Peyer's patch (tissue), 4 donors: ENCODE measurements around the gene TNNT2. TPM values are rescaled to one million over a fixed set of nuclear protein-coding genes. Genes with fewer than 3 reads are reported as not detected.
A peak's percentile ranks its signal among the peaks of the same experiment; 100 is the strongest.

Experiments used
- DNase-seq, 3 donors: peaks; one replicate each; pipeline ENCODE4 v3.0.0-alpha.2; 2017 to 2019
- H3K27ac ChIP-seq, 4 donors: fragments of 200-600 bp; sonication (generic); one replicate each; pipeline ENCODE4 v1.5.1; 2016 to 2019
- H3K27me3 ChIP-seq, 2 donors: fragments of 200-600 bp; sonication (generic); one replicate each; pipeline ENCODE4 v1.5.1; 2019
- H3K36me3 ChIP-seq, 3 donors: fragments of 200-600 bp; sonication (generic); one replicate each; pipeline ENCODE4 v1.5.1; 2016 to 2019
- H3K4me1 ChIP-seq, 4 donors: fragments of 200-600 bp; sonication (generic); one replicate each; pipeline ENCODE4 v1.5.1; 2016 to 2019
- H3K4me3 ChIP-seq, 4 donors: fragments of 200-600 bp; sonication (generic); 1 replicate in 3 of 4; 2 replicates in 1 of 4; pipeline ENCODE4 v1.5.1; 2016 to 2019; ENCODE audit warnings: mild to moderate bottlenecking in 1 of 4
- H3K9me3 ChIP-seq, 4 donors: fragments of 200-600 bp; sonication (generic); one replicate each; pipeline ENCODE4 v1.5.1; 2016 to 2019; ENCODE audit warnings: mild to moderate bottlenecking in 1 of 4
- POLR2A ChIP-seq, 2 donors: fragments of 450-650 bp; IDR thresholded peaks; one replicate each; pipeline ENCODE4 v1.5.1; 2017; ENCODE audit warnings: antibody characterized with exemption in 2 of 2, mild to moderate bottlenecking in 2 of 2, moderate library complexity in 2 of 2
- total RNA-seq, 4 donors: library from RNA; depleted of rRNA; stranded (reverse); fragments of >200 nt; gene quantifications; one replicate each; pipeline ENCODE4 v1.1.0, GENCODE V29; 2016
- TF ChIP-seq, protein P1 (sequence below), 6 experiments: fragments of 450-650 bp in 4 of 6; fragments of 200-600 bp in 2 of 6; sonication (generic) in 1 of 6; IDR thresholded peaks; one replicate each; pipeline ENCODE4 v1.5.1; 2017 to 2019; ENCODE audit warnings: antibody characterized with exemption in 6 of 6, mild to moderate bottlenecking in 3 of 6, moderate library complexity in 1 of 6

The TNNT2 gene
- total RNA-seq, 4 donors from 2014 or later, result 0.40 to 3.7 TPM; not detected in 2

DNA sequence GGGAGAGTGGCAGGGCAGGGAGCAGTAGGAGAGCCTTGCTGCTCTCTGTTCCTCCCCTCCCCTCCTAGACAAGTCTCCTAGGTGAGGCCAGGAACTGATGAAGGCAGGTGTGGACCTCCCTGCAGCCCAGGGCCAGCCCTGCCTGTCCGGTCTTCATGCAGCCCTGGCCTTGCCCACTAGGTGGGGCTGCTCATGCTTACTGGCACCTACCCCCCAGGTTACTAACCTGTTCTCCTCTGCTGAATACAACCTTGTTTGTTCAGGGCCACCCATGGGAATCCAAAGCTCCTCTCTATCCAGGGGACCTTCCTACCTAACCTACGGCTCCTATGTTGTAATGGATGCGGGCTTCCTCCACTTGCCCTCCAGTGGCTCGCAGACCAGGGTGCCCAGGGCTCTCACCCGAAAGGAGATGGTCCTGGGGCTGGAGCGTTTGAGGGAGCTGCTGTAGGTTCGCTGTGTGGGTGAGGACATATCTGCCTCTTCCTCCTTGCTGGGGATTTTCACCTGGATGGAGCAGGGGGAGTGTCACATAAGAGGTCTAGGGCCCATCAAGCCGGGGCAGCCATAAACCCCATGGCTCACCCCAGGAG, 7.9 kb upstream of the TNNT2 start:
- H3K4me1 ChIP-seq, result no peaks in the 10 kb centered on the region
- H3K27me3 ChIP-seq, result no peaks in the 10 kb centered on the region
- H3K27ac ChIP-seq, result no peak overlapping the region
- peaks cover 0 to 54% (median 0%) of the 10 kb centered on the region in 3 donors for H3K36me3 ChIP-seq
- H3K4me3 ChIP-seq, result no peak overlapping the region
- H3K9me3 ChIP-seq, result no peaks in the 10 kb centered on the region
- no peak for TF ChIP-seq POLR2A (IDR thresholded peaks at IDR 0.05)
- TF ChIP-seq, protein P1, sequence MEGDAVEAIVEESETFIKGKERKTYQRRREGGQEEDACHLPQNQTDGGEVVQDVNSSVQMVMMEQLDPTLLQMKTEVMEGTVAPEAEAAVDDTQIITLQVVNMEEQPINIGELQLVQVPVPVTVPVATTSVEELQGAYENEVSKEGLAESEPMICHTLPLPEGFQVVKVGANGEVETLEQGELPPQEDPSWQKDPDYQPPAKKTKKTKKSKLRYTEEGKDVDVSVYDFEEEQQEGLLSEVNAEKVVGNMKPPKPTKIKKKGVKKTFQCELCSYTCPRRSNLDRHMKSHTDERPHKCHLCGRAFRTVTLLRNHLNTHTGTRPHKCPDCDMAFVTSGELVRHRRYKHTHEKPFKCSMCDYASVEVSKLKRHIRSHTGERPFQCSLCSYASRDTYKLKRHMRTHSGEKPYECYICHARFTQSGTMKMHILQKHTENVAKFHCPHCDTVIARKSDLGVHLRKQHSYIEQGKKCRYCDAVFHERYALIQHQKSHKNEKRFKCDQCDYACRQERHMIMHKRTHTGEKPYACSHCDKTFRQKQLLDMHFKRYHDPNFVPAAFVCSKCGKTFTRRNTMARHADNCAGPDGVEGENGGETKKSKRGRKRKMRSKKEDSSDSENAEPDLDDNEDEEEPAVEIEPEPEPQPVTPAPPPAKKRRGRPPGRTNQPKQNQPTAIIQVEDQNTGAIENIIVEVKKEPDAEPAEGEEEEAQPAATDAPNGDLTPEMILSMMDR (IDR thresholded peaks at IDR 0.05), result peak in 4 of 6 experiments; percentile 53 to 87 (median 80)
- peak; percentile 29 to 85 (median 84) for DNase-seq

DNA sequence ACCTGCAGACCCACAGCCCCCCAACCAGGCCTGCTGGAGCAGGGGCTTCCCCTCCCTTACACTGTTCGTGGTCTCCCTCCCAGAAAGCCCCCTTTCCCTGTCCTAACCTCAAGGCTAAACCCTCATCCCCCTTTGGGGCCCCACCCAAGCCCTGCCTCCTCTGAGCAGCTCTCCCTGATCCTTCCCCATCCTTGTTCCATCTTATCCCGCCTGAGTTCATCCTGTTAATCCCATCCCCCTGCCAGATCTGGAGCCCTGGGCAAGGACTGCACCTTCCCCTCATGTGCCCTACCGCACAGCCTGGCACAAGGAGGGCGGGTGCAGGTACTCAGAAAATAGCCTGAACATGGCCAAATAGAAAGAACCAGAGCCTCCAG, 6.9 kb upstream of the TNNT2 start:
- Histone ChIP-seq H3K27ac (no peak overlapping the region), H3K36me3 (peaks cover 0 to 52% (median 0%) of the 10 kb centered on the region in 3 donors), H3K27me3 (no peaks in the 10 kb centered on the region), H3K9me3 (no peaks in the 10 kb centered on the region), H3K4me3 (no peak overlapping the region), H3K4me1 (no peaks in the 10 kb centered on the region)
- DNase-seq, result no peak
- no peak for TF ChIP-seq POLR2A (IDR thresholded peaks at IDR 0.05)
- TF ChIP-seq, protein P1 (IDR thresholded peaks at IDR 0.05), result no peak

DNA sequence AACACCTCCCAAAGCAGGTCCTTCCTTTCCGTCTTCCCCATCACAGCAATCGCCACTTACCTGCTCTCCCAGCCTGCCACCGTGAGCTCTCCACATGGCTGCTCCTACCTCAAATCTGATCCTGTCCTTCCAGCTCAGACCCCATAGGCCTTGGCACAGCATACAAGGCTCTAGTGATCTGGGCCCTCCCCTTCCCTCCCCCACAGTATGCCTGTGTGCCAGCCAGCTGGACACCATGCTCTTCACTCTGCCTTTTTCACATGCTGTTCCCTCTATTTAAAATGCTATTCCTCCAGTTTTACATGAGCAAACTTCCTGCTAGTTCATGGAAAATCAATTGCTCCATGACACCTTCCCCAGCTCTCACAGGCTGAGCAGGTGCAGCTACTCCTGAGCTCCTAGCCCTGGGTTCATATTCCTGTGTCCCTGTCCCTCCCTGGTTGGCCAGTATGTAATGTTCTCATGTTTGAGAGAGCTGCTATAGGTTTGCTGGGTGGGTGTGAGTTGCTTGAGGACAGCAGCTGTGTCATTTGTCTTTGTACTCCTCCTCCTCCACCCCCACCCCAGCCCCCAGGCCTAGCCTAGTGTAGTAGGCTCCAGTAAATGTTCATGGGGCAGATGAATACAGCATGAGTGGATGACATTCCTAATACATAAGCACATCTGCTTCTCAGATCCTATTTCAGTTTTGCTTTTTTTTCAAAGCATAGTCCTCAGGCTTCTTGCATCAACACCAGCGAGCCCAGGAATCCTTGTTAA, 6.3 kb upstream of the TNNT2 start:
- H3K27ac ChIP-seq, result no peak overlapping the region
- TF ChIP-seq POLR2A (IDR thresholded peaks at IDR 0.05), result no peak
- TF ChIP-seq, protein P1 (IDR thresholded peaks at IDR 0.05), result no peak
- H3K27me3 ChIP-seq, result no peaks in the 10 kb centered on the region
- no peaks in the 10 kb centered on the region for H3K4me1 ChIP-seq
- no peak overlapping the region for H3K4me3 ChIP-seq
- peaks cover 0 to 47% (median 0%) of the 10 kb centered on the region in 3 donors for H3K36me3 ChIP-seq
- DNase-seq, result no peak
- H3K9me3 ChIP-seq, result no peaks in the 10 kb centered on the region

DNA sequence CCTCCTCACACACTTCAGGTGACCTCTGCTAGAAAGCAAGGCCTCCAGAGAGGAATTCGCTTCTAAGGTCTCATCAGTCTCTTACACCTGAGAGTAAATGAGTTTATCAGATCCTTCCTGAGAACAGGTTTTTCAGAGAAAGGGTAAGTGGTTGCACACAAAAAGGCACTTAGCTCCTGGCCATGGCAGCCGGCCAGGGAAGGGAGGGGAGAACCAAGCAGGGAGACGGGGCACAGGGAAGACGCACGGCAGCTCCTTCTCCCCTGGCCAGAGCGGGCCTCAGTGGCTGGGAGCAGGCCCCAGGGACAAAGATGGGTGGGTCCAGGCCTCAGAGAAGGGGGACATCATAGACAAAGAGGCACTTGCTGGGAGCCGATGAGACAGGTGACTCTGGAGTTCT, 3.6 kb upstream of the TNNT2 start:
- no peak overlapping the region for H3K27ac ChIP-seq
- H3K4me1 ChIP-seq, result no peaks in the 10 kb centered on the region
- DNase-seq, result no peak
- H3K9me3 ChIP-seq, result no peaks in the 10 kb centered on the region
- no peak overlapping the region for H3K4me3 ChIP-seq
- TF ChIP-seq, protein P1 (IDR thresholded peaks at IDR 0.05), result no peak
- TF ChIP-seq POLR2A (IDR thresholded peaks at IDR 0.05), result no peak
- peaks cover 0 to 22% (median 0%) of the 10 kb centered on the region in 3 donors for H3K36me3 ChIP-seq
- H3K27me3 ChIP-seq, result no peaks in the 10 kb centered on the region

DNA sequence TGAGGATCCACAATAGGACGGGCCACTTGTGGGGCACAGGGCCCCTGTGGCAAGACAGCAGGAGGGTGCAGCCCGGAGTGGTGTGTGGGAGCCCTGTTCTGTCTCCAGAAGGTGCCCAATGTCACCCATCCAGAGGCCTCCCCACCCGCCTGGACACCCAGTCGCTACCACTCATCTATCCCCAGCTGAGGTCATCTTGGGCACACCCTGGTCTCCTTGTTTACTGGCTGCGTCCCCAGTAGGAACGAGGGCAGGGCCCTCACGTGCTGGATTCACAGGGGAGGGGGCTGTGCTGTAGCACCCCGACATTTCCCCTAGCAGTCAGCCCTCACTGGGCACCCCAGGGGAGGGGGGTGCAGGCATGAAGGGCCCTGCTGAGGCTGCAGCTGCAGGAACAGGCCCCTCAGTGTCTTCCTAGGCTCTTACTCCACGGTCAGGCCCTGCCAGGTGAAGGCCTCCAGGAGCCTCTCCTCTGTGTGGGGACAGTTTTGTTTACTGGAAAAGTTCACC, 2.3 kb upstream of the TNNT2 start:
- no peak overlapping the region for H3K4me3 ChIP-seq
- peaks cover 0 to 10% (median 0%) of the 10 kb centered on the region in 3 donors for H3K36me3 ChIP-seq
- no peaks in the 10 kb centered on the region for H3K9me3 ChIP-seq
- no peaks in the 10 kb centered on the region for H3K4me1 ChIP-seq
- H3K27ac ChIP-seq, result no peak overlapping the region
- no peak for DNase-seq
- H3K27me3 ChIP-seq, result no peaks in the 10 kb centered on the region
- TF ChIP-seq, protein P1 (IDR thresholded peaks at IDR 0.05), result no peak
- no peak for TF ChIP-seq POLR2A (IDR thresholded peaks at IDR 0.05)
